ENCODE data around the gene SLC25A6. TPM values are rescaled to one million over a fixed set of nuclear protein-coding genes. Genes with fewer than 3 reads are reported as not detected.

SLC25A6 gene
- total RNA-seq, 1 donor from 2014 or later, result 145 TPM

Other genes starting within 250 kb of the SLC25A6 start
- gene CRLF2, start 179.5 kb downstream of the SLC25A6 start, total RNA-seq, result not detected
- gene CSF2RA, start 123.3 kb downstream of the SLC25A6 start, total RNA-seq, result 3.6 TPM
- 8.1 TPM for gene IL3RA, start 55.3 kb downstream of the SLC25A6 start, total RNA-seq
- gene ASMTL, start 60.8 kb upstream of the SLC25A6 start, total RNA-seq, result 33.1 TPM
- gene P2RY8, start 145.1 kb upstream of the SLC25A6 start, total RNA-seq, result 1.9 TPM
- gene AKAP17A, start 199.5 kb upstream of the SLC25A6 start, total RNA-seq, result 13.8 TPM
- gene ASMT, start 222.9 kb upstream of the SLC25A6 start, total RNA-seq, result not detected